GM20431 (cell line): ENCODE results near the gene ZNF552.

Experiments used
- in situ Hi-C: fragments of 300-500 bp; cut with MseI, MboI; formaldehyde crosslinking; loops from one replicate; pipeline ENCODE4 v1.15.0; 2020; ENCODE audit warnings: low sequenced_read_pairs; ENCODE audit not compliant: unreplicated experiment

The ZNF552 gene

GRCh38 chr19:57786286-57786685 is 28.4 kb downstream of the ZNF552 start:
- in situ Hi-C loops, result no loop called here

GRCh38 chr19:57779220-57779845 is 35.4 kb downstream of the ZNF552 start:
- in situ Hi-C loops, result no loop called here

GRCh38 chr19:57778336-57778735 is 36.4 kb downstream of the ZNF552 start:
- in situ Hi-C loops, result no loop called here

GRCh38 chr19:57776764-57777296 is 37.9 kb downstream of the ZNF552 start:
- in situ Hi-C loops, result no loop called here

GRCh38 chr19:57773488-57773887 is 41.2 kb downstream of the ZNF552 start:
- in situ Hi-C loops, result no loop called here

- in situ Hi-C loops, result no loop called here
These were observed 43.3 kb downstream of the ZNF552 start for GRCh38 chr19:57771417-57771816.

- in situ Hi-C loops, result no loop called here
These were observed 45.2 kb downstream of the ZNF552 start, which contains the start of gene ZNF586 for GRCh38 chr19:57769345-57770131. ZNF586 (plus strand) TSS chr19:57769676; CDS start chr19:57769843, 167 bp downstream.

GRCh38 chr19:57759096-57759495 is 55.6 kb downstream of the ZNF552 start:
- in situ Hi-C loops, result no loop called here

GRCh38 chr19:57757941-57758340 is 56.8 kb downstream of the ZNF552 start:
- in situ Hi-C loops, result no loop called here
